ENCODE measurements around the gene KIAA1191.

KIAA1191 gene
- long read RNA-seq, transcript KIAA1191-203 (5 exons, 2,243 nt) = minor isoform, 8 of 95 reads
- long read RNA-seq, transcript KIAA1191-202 (8 exons, 2,700 nt) = major isoform, 35 of 95 reads
- long read RNA-seq, transcript KIAA1191-201 (9 exons, 2,991 nt) = minor isoform, 18 of 95 reads
- long read RNA-seq, partial matches to known transcripts = 15 of 95 reads
- long read RNA-seq, other reads (novel, unspliced or antisense) = 14 of 95 reads

- H3K4me3 ChIP-seq (replicated peaks; ENCODE audit: insufficient read depth, low read length) = peak within 1 kb of the TSS; percentile 99
- TF ChIP-seq CTCF (IDR thresholded peaks at IDR 0.05; ENCODE audit: insufficient read depth, low read length) (no peak), GABPA (IDR thresholded peaks at IDR 0.05; ENCODE audit: low read depth) (no peak), POLR2AphosphoS5 (IDR thresholded peaks at IDR 0.05; ENCODE audit: low read depth) (peak; percentile 62; the same call in 1 of the 2 replicates), REST (IDR thresholded peaks at IDR 0.05; ENCODE audit: insufficient replicate concordance, low read depth) (no peak)
- peak; percentile 88 to 95 for DNase-seq (ENCODE audit: low read depth in 1 of 2, low spot score in 1 of 2)
- peak within 1 kb of the TSS; percentile 64 for H3K27ac ChIP-seq (replicated peaks)
- peaks cover 11% of the 10 kb centered on the region for H3K27me3 ChIP-seq (ENCODE audit: insufficient read depth, poor library complexity, severe bottlenecking)
Observed at GRCh38 chr5:176361437-176362232, at the start of gene KIAA1191. TSS of gene KIAA1191 (minus strand) at chr5:176361764. CDS start at chr5:176359508, 2,256 bp downstream.

- H3K4me3 ChIP-seq (replicated peaks; ENCODE audit: insufficient read depth, low read length) = no peak overlapping the region
- DNase-seq (ENCODE audit: low read depth in 1 of 2, low spot score in 1 of 2) = no peak
- no peak overlapping the region for H3K27ac ChIP-seq (replicated peaks)
- H3K27me3 ChIP-seq (ENCODE audit: insufficient read depth, poor library complexity, severe bottlenecking) = no peaks in the 10 kb centered on the region
- TF ChIP-seq SPI1 (IDR thresholded peaks at IDR 0.05; ENCODE audit: borderline replicate concordance, low read depth) = no peak
- no peak for TF ChIP-seq REST (IDR thresholded peaks at IDR 0.05; ENCODE audit: insufficient replicate concordance, low read depth)
Observed at GRCh38 chr5:176410486-176411180, 49.1 kb upstream of the KIAA1191 start.

GRCh38 chr5:176409765-176410164 is 48.2 kb upstream of the KIAA1191 start:
- Histone ChIP-seq H3K27me3 (ENCODE audit: insufficient read depth, poor library complexity, severe bottlenecking) (no peaks in the 10 kb centered on the region), H3K4me3 (replicated peaks; ENCODE audit: insufficient read depth, low read length) (no peak overlapping the region), H3K27ac (replicated peaks) (no peak overlapping the region)
- TF ChIP-seq CTCF (IDR thresholded peaks at IDR 0.05; ENCODE audit: insufficient read depth, low read length) (no peak), GABPA (IDR thresholded peaks at IDR 0.05; ENCODE audit: low read depth) (no peak), POLR2AphosphoS5 (IDR thresholded peaks at IDR 0.05; ENCODE audit: low read depth) (no peak), REST (IDR thresholded peaks at IDR 0.05; ENCODE audit: insufficient replicate concordance, low read depth) (no peak)
- DNase-seq (ENCODE audit: low read depth in 1 of 2, low spot score in 1 of 2) = no peak
